Left lung (tissue), 10 donors: Measurements from ENCODE around the gene WIZ. TPM values are rescaled to one million over a fixed set of nuclear protein-coding genes. Genes with fewer than 3 reads are reported as not detected.

Experiments used
- ATAC-seq: fragments of 200-7000 bp; cut with Tn5 transposase; one replicate; pipeline ENCODE4 v1.9.1; 2020; ENCODE audit warnings: moderate library complexity
- DNase-seq, 4 donors: peaks; one replicate each; pipeline ENCODE4 v3.0.0-alpha.2; 2013 to 2020
- H3K27ac ChIP-seq, 2 donors: fragments of 200-600 bp; sonication (generic) in 1 of 2; one replicate each; pipeline versions ENCODE4 v1.5.0 to v1.8.0; 2020 to 2021
- H3K27me3 ChIP-seq, 2 donors: fragments of 200-600 bp; sonication (generic) in 1 of 2; one replicate each; pipeline versions ENCODE4 v1.5.0 to v1.8.0; 2020 to 2021
- H3K36me3 ChIP-seq, 2 donors: fragments of 200-600 bp; sonication (generic) in 1 of 2; one replicate each; pipeline versions ENCODE4 v1.5.0 to v1.8.0; 2020 to 2021
- H3K4me1 ChIP-seq, 2 donors: fragments of 200-600 bp; one replicate each; pipeline ENCODE4 v1.8.0; 2021
- H3K4me3 ChIP-seq, 2 donors: fragments of 200-600 bp; sonication (generic) in 1 of 2; one replicate each; pipeline versions ENCODE4 v1.5.0 to v1.8.0; 2020 to 2021; ENCODE audit warnings: mild to moderate bottlenecking in 1 of 2
- H3K9me3 ChIP-seq, 2 donors: fragments of 200-600 bp; sonication (generic) in 1 of 2; one replicate each; pipeline versions ENCODE4 v1.5.0 to v1.8.0; 2020 to 2021
- intact Hi-C, 2 donors: fragments of 100-400 bp; cut with DNase I; formaldehyde crosslinking; loops; one replicate each; pipeline versions ENCODE4 v1.11.2 to v1.14.2; 2022
- polyA plus RNA-seq, 6 donors: library from polyadenylated mRNA; unstranded; fragments of 120-200 nt; gene quantifications; one replicate each; pipeline ENCODE4 v1.2.1, GENCODE V29; 2013; ENCODE audit not compliant: insufficient read length in 6 of 6
- total RNA-seq, 2 donors: library from RNA; stranded (reverse); fragmentation: NEBNext Ultra II Directional; extraction: Animal tissue kit (Norgen Biotek cat#: 25700); gene quantifications; one replicate each; pipeline ENCODE4 v1.2.1, GENCODE V29; 2021
- TF ChIP-seq, protein P1 (sequence below), 2 donors: fragments of 200-600 bp; sonication (generic) in 1 of 2; IDR thresholded peaks; one replicate each; pipeline versions ENCODE4 v1.5.0 to v1.8.0; 2021; ENCODE audit warnings: antibody characterized with exemption in 2 of 2
- donor health status: DM: no; HTN: yes; CAD: no.
- donor health status: DM: no; HTN: no; CAD: no.

The WIZ gene
- total and polyA plus RNA-seq, 8 donors: 21.5 to 36.4 (median 29.7) TPM

DNA sequence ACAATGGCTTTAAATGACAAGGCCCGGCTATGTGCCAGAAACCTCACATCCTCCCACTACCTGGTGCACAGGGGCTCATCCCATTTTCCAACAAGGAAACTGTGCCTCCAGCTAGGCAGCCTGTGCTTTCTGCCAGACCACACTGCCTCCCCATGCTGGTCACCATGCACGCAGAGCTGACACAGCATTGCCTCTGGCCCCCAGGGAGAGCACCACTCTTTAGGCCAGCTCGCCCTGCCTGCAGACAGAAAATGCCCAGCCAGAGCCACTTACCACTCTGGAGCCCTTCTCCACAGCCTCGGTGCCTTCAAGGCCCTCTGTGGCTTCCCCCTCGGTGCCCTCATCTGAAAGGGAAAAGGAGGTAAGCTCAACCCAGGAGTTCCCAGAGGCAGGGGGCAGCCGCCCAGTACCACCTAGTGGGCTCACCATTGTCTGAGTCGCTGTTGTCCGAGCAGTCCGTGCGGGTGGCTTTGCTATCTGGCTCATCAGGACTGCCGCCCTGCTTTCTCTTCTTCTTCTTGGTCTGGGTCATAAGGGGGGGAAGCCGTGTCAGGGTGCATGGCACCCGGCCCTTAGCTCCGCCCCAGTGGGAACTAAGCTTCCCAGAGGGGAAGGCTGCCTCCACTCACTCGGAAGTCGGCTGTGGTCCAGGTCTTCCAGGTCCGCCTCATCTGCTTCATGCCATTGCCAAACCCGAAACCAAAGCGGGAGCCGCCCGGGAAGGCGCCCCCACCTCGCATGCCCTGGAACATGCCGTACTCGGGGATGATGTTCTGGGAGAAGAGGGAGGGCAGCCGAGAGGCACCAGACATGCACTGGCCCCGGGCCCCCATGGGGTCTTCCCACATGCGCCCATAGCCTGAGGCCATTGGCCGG lies 49.0 kb downstream of the WIZ start:
- peaks cover 0 to 85% of the 10 kb centered on the region in 2 donors for H3K36me3 ChIP-seq
- no peak for ATAC-seq
- H3K4me3 ChIP-seq: no peak overlapping the region
- no peaks in the 10 kb centered on the region for H3K27me3 ChIP-seq
- H3K9me3 ChIP-seq: no peaks in the 10 kb centered on the region
- TF ChIP-seq, protein P1, sequence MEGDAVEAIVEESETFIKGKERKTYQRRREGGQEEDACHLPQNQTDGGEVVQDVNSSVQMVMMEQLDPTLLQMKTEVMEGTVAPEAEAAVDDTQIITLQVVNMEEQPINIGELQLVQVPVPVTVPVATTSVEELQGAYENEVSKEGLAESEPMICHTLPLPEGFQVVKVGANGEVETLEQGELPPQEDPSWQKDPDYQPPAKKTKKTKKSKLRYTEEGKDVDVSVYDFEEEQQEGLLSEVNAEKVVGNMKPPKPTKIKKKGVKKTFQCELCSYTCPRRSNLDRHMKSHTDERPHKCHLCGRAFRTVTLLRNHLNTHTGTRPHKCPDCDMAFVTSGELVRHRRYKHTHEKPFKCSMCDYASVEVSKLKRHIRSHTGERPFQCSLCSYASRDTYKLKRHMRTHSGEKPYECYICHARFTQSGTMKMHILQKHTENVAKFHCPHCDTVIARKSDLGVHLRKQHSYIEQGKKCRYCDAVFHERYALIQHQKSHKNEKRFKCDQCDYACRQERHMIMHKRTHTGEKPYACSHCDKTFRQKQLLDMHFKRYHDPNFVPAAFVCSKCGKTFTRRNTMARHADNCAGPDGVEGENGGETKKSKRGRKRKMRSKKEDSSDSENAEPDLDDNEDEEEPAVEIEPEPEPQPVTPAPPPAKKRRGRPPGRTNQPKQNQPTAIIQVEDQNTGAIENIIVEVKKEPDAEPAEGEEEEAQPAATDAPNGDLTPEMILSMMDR (IDR thresholded peaks at IDR 0.05): no peak
- peaks cover 0 to 16% of the 10 kb centered on the region in 2 donors for H3K4me1 ChIP-seq
- no peak for DNase-seq
- intact Hi-C loops: no loop called here
- H3K27ac ChIP-seq: no peak overlapping the region

DNA sequence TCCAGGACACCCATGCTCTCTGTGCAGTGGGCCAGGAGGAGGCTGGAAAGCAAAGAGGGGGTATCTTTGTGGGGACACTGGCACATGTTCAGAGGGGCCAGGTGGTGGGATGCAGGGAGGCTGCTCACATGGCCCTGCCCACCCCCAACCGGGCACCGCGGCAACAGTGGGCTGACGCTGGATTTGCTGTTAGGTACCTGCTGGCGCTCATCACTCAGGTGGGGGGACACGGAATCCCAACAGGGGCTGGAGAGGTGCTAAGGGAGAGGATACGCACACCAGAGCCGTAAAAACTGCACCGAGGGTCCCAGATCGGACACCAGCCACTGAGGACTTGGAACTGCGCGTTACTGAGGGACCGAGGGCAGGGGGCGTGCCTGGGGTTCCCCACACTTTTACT lies 50.1 kb downstream of the WIZ start:
- Histone ChIP-seq H3K4me1 (peaks cover 0 to 8% of the 10 kb centered on the region in 2 donors), H3K36me3 (peaks cover 0 to 88% of the 10 kb centered on the region in 2 donors), H3K27ac (no peak overlapping the region), H3K9me3 (no peaks in the 10 kb centered on the region), H3K4me3 (no peak overlapping the region), H3K27me3 (no peaks in the 10 kb centered on the region)
- intact Hi-C loops: no loop called here
- ATAC-seq: no peak
- TF ChIP-seq, protein P1 (IDR thresholded peaks at IDR 0.05): no peak
- no peak for DNase-seq

DNA sequence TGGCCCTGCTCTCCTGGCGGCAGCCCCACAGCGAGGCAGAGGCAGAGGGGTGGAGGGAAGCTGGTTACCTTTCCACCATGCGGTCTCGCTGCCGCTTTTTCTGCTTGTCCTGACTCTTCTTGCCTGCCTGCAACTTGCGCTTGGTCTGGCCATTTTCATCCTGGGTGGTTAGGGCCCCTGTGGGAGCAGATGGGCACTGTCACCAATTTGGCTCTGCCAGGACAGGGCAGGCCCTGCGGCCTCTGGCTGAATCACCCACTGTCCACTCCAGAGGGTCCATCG lies 50.6 kb downstream of the WIZ start:
- no peak overlapping the region for H3K4me3 ChIP-seq
- H3K9me3 ChIP-seq: no peaks in the 10 kb centered on the region
- peaks cover 0 to 91% of the 10 kb centered on the region in 2 donors for H3K36me3 ChIP-seq
- intact Hi-C loops: no loop called here
- no peaks in the 10 kb centered on the region for H3K27me3 ChIP-seq
- no peak overlapping the region for H3K27ac ChIP-seq
- TF ChIP-seq, protein P1 (IDR thresholded peaks at IDR 0.05): no peak
- DNase-seq: no peak
- no peak for ATAC-seq
- H3K4me1 ChIP-seq: peaks cover 0 to 3% of the 10 kb centered on the region in 2 donors

- H3K27me3 ChIP-seq: no peaks in the 10 kb centered on the region
- intact Hi-C loops: no loop called here
- no peak overlapping the region for H3K4me3 ChIP-seq
- no peak overlapping the region for H3K27ac ChIP-seq
- peaks cover 0 to 94% of the 10 kb centered on the region in 2 donors for H3K36me3 ChIP-seq
- ATAC-seq: no peak
- TF ChIP-seq, protein P1 (IDR thresholded peaks at IDR 0.05): no peak
- H3K4me1 ChIP-seq: no peaks in the 10 kb centered on the region
- no peaks in the 10 kb centered on the region for H3K9me3 ChIP-seq
- DNase-seq: peak in 1 of 4 donors; percentile 73
Measured at GRCh38 chr19:15398501-15399233, 51.1 kb downstream of the WIZ start.

DNA sequence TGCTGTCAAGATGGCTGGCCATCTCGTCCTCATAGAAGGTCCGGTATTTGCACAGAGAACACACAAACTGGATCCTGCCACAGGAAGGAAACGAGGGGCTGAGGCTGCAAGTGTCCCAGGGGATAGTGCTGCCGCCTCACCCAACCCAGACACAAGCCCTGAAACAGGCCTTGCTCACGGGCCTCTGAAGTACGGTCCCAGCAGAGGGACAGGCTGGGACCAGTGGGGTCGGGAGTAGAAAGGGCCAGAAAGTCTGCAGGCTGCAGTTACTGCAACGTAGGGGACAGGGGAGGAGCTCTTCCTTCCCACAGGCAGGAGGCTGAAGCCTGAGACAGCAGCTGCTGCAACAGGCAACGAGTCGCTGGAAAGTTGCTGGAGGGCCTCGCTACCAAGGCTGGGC lies 52.0 kb downstream of the WIZ start:
- no peaks in the 10 kb centered on the region for H3K27me3 ChIP-seq
- no peaks in the 10 kb centered on the region for H3K9me3 ChIP-seq
- H3K27ac ChIP-seq: no peak overlapping the region
- no peak for ATAC-seq
- no peaks in the 10 kb centered on the region for H3K4me1 ChIP-seq
- H3K36me3 ChIP-seq: peaks cover 0 to 92% of the 10 kb centered on the region in 2 donors
- TF ChIP-seq, protein P1 (IDR thresholded peaks at IDR 0.05): no peak
- intact Hi-C loops: no loop called here
- no peak for DNase-seq
- no peak overlapping the region for H3K4me3 ChIP-seq
